Fibroblast of the conjunctiva (primary cell): ENCODE data around the gene DDHD1.
"Not testable (repeated sequence)": the region's sequence is repeated elsewhere in the genome, so short reads cannot be mapped to it uniquely, and the experiment has no call there.

Experiments used
- DNase-seq: peaks from one replicate; pipeline ENCODE4 v3.0.0-alpha.2; 2010; ENCODE audit warnings: low read depth

The DDHD1 gene

DNA sequence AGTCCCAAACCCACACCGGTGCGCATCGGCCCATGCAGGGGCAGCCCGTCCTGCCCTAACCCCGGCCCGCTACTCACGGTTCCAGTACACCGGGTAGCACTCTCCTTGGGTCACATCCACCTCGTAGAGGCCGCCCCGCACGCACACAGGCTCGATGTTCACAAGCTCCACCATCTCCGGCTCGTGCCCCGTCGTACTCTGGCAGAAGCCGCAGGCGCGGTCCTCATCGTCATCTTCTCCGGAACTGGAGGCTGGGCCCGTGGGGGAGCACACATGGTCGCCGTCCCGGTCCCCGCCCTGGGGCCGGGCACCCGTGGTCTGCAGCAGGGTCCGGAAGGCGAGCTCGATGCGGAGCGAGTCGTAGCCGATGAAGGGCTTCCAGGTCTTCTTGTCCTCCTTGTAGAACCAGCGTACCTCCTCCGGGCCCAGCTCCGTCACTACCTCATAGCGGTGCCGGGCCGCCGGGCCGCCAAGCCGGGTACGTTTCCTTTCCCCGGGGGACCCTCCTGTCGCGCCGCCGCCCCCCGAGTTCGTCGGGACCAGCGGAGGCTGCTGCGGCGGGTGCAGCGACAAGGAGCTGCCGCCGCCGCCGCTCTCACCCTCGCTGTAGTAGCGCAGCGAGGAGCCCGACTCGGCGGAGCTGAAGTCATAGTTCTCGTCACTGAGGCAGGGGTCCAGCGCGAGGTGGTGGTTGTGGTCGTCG lies 788 bp downstream of the DDHD1 start:
- no peak for DNase-seq

GRCh38 chr14:53151523-53152183 lies 1.5 kb downstream of the DDHD1 start:
- peak; percentile 24 for DNase-seq

GRCh38 chr14:53149668-53150316 lies 3.3 kb downstream of the DDHD1 start:
- no peak for DNase-seq

GRCh38 chr14:53148671-53149070 lies 4.5 kb downstream of the DDHD1 start:
- no peak for DNase-seq

DNA sequence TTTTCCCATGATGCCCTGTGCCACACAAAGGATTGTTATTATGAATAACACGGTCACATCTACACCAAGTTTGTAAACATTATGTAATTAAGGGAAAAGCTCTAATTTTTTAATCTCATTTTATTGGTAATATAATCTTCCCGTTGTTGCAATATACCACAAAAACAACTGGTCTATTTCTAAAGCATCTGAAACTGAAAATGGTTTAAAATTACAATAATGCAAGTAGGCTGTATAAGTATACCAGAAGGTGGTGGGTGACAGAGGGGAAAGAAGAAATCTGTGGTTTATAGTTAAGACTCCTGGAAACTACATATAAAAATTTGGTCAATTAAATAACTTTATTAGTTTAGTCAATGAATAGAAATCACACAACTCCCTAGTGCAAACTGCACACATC lies 5.2 kb downstream of the DDHD1 start:
- no peak for DNase-seq

- no peak for DNase-seq
These were observed 5.9 kb downstream of the DDHD1 start for GRCh38 chr14:53147208-53147607.

- DNase-seq: no peak
These were observed 6.4 kb downstream of the DDHD1 start for GRCh38 chr14:53146739-53147138.

GRCh38 chr14:53144244-53144643 lies 8.9 kb downstream of the DDHD1 start:
- DNase-seq: no peak

GRCh38 chr14:53140585-53140984 lies 12.5 kb downstream of the DDHD1 start:
- DNase-seq: no peak

DNA sequence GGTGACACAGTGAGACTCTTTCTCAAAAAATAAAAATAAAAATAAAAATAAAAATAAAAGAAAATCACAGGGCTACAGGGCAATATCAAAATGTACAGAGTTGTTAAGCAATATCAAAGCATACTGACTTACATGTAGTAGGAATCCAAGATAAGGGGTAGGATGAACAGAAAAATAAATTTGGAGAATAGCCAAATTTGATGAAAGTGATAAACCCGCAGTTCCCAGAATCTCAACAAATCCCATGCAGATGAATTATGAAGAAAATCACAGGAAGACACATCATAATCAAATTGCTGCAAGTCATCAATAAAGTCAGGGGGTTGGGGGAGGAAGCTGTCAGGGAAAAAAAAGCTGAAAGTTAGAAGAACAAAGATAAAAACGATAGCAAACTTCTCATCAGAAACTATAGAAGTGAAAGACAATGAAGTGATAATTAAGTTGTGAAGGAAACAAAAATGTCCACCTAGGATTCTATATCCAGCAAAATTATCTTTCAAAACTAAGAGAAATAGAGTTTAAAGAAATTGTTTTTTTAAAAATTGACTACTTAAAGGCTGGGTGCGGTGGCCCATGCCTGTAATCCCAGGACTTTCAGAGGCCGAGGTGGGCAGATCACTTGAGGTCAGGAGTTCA lies 15.4 kb downstream of the DDHD1 start:
- DNase-seq: no peak

- peak; percentile 20 for DNase-seq
These were observed 22.6 kb downstream of the DDHD1 start for GRCh38 chr14:53130491-53130890.

DNA sequence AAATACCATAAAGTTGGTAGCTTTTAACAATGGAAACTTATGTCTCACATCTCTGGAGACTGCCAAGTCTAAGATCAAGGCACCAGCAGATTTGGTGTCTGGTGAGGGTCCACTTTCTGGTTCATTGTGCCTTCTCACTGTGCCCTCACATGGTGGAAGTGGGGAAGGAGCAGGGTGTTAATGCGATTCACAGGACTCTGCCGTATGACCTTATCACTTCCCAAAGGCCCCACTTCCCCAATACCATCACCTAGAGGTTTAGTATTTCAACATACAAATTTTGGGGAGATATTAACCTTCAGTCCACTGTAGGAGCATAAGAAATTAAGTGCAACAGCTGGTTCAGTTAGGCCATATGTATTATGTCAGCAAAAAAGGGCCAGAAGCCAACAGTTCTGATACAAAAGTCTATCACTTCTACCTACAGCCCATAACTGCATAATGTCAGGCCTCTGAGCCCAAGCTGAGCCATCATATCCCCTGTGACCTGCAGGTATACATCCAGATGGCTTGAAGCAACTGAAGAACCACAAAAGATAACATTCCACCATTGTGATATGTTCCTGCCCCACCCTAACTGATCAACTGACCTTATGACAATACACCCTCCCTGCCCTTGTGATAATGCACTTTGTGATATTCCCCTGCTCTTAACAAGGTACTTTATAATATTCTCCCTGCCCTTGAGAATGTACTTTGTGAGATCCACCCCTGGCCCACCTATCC lies 24.7 kb downstream of the DDHD1 start:
- no peak for DNase-seq

DNA sequence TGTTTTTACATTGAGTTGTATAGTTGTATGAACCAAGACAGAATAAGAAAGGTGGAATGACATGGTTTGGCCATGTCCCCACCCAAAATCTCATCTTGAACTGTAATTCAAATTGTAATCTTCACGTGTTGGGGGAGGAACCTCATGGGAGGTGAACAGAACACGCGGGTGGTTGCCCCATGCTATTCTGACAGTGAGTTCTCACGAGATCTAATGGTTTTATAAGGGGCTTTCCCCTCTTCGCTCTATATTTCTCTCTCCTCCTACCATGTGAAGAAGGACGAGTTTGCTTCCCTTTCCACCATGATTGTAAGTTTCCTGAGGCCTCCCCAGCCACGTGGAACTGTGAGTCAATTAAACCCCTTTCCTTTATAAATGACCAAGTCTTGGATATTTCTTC lies 25.3 kb downstream of the DDHD1 start:
- DNase-seq: no peak

DNA sequence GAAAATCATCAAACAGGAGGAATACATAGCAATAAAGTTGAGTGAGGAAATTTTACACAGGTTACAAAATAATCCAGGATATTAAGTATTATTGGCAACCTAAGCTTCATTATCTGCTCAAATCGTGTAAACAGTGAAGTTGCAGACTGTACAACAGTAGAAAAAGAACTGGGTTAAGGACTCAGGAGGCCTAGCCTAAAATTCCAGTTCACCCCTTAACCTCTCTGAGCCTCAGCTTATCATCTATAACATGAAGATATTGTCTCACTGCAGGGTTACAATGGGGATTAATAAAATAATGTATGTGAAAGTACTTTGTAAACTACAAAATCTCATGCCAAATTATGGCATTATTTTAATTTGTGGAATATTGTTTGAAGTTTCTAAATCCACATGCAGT lies 26.0 kb downstream of the DDHD1 start:
- no peak for DNase-seq

- DNase-seq: no peak
These were observed 26.4 kb downstream of the DDHD1 start for GRCh38 chr14:53126731-53127130.

DNA sequence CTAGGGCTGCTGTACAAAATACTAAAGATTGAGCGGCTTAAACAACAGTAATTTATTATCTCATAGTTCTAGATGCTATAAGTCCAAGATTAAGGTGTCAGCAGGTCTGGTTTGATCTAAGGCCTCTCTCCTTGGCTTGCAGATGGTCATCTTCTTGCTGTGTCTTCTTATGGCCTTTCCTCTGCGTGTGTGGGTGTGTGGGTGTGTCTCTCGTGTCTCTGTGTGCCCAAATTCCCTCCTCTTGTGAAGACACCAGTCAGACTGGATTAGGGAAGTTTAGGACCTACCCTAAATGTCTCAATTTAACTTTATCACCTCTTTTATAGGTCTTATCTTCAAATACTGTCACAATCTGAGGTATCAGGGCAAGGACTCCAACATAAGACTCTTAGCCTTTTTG lies 28.3 kb downstream of the DDHD1 start:
- DNase-seq: no peak

- DNase-seq: not testable (repeated sequence)
These were observed 31.7 kb downstream of the DDHD1 start for GRCh38 chr14:53121419-53121818.

DNA sequence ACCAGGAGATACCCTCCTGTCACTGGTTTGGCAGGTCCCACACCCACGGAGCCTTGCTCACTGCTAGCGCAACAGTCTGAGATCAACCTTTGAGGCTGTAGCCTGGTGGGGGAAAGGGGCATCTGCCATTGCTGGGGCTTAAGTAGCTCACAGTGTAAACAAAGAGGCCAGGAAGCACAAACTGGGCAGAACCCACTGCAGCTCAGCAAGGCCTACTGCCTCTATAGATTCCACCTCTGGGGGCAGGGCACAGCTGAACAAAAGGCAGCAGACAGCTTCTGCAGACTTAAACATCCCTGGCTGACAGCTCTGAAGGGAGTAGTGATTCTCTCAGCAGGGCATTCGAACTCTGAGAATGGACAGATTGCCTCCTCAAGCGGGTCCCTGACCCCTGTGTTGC lies 35.6 kb downstream of the DDHD1 start:
- DNase-seq: not testable (repeated sequence)

DNA sequence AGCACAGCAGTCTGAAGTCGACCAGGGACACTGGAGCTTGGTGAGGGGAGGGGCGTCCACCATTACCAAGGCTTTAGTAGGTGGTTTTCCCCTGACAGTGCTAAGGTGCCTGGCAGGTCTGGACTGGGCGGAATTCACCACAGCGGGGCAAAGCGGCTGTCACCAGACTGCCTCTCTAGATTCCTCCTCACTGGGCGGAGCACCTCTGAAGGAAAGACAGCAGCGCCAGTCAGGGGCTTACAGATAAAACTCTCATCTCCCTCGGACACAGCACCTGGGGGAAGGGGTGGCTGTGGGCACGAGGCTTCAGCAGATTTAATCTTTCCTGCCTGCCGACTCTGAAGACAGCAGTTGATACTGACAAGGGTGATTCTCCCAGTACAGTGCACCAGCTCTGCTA lies 39.1 kb downstream of the DDHD1 start:
- no peak for DNase-seq

- DNase-seq: no peak
These were observed 43.0 kb downstream of the DDHD1 start for GRCh38 chr14:53110096-53110495.

DNA sequence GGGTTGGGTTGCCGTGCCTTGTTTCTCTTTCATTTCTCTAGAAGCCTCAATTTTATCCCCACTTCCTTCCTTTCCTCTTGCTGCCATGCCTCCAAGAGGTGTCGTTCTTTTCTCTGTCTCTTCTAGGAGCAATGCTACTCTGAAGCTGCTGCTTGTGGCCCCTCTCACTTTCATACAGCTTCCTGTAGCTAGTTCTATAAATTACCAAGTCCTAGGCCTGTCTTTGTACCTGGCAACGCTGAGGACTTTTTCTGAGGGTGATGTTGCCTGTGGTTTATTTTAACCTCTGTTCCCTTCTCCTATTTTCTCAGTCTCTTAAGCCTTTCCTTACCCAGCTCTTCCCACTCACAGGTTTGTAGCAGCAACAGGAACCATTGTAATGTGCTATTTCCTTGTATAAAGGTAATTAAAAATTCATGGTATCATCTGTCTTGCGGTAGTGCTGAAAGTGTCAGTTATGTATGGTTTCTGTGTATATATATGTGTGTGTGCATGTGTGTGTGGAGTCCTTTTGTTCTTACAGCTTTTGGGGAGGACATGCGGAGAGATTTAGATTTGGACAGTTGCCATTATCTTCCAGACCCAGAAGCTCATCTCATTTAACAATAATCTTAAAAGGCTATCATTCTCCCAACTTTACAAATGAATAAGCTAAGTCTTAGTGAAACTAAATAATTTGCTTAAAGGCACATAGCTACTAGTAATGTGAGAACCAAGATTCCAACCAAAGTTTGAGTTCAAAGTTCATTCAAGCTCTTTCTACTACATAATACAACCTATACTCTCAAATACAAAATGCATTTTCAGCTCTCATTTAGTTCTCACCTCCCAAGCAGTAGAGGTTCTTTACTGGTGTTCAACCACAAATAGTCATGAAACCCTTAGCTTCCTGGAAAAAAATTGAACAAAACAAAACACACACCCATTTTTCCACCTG lies 43.8 kb downstream of the DDHD1 start:
- DNase-seq: no peak
